Activated CD8-positive, alpha-beta memory T cell treated with anti-CD3 and anti-CD28 coated beads for 36 hours (primary cell): ENCODE results near the gene STOML1. TPM values are rescaled to one million over a fixed set of nuclear protein-coding genes. Genes with fewer than 3 reads are reported as not detected.

Source experiments
- CTCF ChIA-PET: fragments of 350-600 bp; sonication (Branson Sonifier 250); formaldehyde crosslinking; loops from one replicate; lab custom pipeline; 2021; ENCODE audit warnings: antibody characterized with exemption; lab: Charles Lee
- POLR2A ChIA-PET: fragments of 350-600 bp; sonication (Branson Sonifier 250); formaldehyde crosslinking; loops from one replicate; lab custom pipeline; 2021; ENCODE audit warnings: antibody characterized with exemption; lab: Charles Lee
- total RNA-seq, 2 experiments: library from RNA; stranded (reverse); gene quantifications; one replicate each; pipeline ENCODE4 v1.2.3, GENCODE V29; 2021

Gene STOML1
- total RNA-seq, 2 experiments from 2014 or later: 11.6 to 12.8 TPM

DNA sequence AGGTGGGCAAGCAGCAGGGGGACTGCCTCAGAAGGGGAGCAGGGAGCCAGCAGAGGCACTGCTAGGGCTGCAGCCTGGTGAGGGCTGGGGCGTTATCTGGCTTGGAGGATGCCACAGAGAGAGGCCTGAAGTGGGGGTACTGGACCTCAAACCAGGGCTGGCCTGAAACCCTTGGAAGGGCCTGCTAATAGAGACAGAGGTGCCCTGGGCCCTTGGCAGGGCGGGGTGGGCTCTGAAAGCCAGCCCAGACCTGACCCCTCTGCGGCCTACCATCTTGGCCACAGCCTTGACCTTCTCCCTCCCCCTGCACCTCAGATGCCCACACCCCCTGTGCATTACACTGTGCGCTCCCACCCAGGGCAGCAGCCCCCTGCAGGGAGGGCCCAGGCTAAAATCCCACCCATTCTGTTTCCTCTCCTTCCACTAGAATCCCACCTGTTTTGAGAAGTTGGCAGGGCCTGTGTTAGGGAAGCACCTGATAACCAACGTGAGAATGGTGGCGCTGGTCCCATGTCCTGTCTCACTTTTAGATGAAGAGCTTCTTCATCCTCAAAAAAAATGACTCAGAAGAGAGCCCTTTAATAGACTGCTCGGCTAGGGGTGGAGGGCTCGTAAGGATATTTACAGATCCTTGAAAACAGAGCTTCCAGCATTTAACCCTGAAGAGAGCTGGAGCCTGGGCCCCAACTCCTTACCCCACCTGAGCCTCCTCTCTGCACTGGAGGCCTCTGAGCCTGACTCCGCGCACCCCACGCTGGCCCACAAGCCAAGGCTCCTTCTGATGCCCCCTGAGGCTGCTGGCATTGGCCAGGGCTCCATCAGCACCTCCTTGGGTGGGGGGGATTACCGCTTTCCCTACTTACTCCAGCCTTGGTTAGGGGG is 36.0 kb downstream of the STOML1 start:
- POLR2A ChIA-PET: interaction anchor here (1.1 kb wide), 1 partner anchor 28 kb away, joined by 11 read pairs; no protein-coding TSS in a partner anchor

GRCh38 chr15:73955326-73955725 is 36.8 kb downstream of the STOML1 start:
- ChIA-PET CTCF (no interaction called here), POLR2A (no interaction called here)

More for the DNA sequence above, 36.0 kb downstream of the STOML1 start:
- CTCF ChIA-PET: interaction anchor here (1.3 kb wide), 2 partner anchors 10 to 23 kb away, joined by 3 to 5 read pairs; no protein-coding TSS in a partner anchor

DNA sequence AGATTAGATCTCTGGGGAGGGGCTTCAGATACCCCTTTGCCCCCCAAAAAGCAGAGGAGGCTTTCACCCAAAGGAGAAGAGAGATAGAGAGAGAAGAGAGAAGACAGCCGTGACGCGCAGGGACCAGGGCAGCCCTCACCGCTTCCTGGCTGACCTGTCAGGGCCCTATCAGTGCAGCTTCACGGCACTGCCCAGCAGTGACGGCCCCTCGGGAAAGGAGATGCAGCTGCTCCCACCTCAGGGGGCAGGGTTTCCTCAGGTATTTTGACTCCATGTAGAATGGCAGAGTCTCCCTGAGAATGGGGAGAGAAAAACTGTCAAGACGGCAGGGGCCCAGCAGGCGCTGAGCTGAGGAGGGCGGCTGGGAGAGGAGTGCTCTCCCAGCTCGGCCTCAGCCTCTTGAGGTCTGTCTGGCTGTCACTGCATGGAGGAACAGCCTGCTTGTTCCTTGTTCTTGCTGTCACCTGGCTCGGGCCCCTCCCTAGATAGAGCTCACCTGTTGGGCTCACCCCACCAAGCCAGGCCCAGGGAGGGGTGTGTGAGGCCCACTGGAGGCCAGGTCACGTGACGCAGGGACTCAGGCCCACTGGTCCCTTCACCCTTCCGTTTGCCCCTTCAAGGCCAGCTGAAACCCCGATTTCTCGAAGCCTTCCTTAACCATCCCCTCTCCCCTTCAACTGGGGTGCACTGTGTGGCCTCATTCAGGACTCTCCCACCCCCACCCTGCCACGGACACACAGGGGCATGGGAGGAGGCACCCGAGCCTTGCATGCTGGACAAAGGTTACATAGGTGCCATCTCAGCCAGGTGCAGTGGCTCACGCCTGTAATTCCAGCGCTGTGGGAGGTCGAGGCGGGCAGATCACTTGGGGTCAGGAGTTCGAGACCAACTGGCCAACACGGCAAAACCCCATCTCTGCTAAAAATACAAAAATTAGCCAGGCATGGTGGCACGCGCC is 37.6 kb downstream of the STOML1 start:
- POLR2A ChIA-PET: no interaction called here
- CTCF ChIA-PET: interaction anchor here (1.1 kb wide), 1 partner anchor 56 kb away, joined by 3 read pairs; no protein-coding TSS in a partner anchor

- ChIA-PET CTCF (interaction anchor here (1.1 to 1.5 kb wide), 2 partner anchors 11 to 55 kb away, joined by 3 read pairs; no protein-coding TSS in a partner anchor), POLR2A (no interaction called here)
Measured at GRCh38 chr15:73952913-73953750, 39.0 kb downstream of the STOML1 start.

DNA sequence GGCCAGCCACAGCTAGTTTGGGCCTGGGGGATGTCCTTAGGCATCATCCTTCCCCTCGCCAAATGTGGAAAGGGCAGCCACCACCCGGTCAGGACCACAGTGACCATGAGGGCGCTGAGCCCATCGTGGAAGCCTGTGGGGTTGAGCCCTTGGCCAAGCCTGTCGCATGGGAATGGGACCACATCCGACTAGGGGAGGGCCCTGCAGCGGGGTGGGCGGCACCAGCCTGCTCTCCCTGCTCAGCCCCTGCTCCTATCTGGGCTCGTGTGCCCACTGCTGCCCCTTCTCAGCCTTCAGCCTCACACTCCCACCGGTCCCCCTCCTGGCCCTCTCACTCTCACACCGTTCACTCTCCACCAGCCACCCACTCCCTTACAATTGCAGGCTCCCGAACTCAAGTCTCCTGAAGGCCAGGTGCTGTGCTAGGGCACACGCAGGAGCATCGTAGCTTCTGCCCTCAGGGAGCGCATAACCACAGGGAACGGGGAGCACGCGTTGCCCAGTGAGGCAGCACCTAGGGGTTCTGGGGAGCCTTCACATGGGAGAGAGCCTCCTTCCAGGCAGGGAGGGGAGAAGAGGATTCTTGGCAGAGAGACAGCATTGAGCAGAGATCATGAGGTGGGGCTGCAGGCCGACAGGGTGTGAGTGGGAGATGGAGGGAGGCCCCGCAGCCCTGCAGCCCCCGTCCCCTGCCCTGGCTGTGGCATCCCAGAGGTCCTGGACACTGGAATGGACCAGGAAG is 39.8 kb downstream of the STOML1 start:
- CTCF ChIA-PET: interaction anchor here (1.5 to 1.8 kb wide), 2 partner anchors 12 to 13 kb away, joined by 3 to 22 read pairs; no protein-coding TSS in a partner anchor
- POLR2A ChIA-PET: no interaction called here

DNA sequence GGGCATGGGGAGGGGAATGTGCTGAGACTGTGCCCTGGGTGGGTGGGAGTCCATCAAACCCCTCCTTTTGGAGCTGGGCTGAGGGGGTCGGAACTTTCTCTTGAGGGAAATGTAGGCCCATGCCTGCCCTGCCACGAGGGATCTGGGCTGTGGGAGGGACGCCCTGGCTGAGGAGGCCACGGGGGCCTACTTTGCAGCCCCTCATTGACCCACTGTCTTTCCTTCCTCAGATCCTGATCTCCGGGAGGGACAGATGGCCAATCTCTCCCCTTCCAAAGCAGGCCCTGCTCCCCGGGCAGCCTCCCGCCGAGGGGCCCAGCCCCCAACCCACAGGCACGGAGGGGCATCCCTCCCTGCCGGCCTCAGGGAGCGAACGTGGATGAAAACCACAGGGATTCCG is 40.5 kb downstream of the STOML1 start:
- POLR2A ChIA-PET: no interaction called here

DNA sequence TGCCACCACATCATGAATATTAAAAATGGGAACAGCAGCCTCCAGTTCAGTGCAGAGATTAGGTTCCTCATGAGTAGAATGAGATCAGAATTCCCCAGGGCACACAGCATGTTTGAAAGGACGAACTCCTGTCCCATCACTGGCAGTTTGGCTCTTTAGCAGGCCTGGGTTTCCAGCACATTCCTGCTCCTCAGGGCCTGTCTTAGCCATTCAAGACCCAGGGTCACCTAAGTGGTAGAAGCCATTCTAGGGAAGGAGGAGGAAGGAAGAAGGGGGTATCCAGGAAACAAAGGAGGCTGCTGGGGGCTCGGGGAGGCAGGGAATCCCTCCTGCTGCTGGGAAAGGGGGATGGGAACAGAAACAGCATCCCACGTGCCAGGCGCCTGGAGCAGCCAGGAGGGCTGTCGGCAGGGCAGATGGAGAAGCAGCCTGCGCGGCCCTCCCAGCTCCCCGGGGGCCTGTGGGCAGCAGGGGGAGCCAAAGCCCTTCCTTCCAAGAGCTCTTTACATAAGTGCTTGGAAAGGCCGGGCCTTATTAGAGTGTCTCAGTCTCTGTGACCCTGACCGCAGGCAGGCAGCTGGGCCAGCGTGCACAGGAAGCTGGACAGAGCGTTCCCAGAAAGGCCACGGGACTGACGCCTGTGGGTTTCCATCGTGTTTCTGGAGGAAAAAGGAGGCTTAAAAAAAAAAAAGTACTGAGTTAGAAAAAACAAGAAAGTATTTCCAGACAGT is 41.1 kb downstream of the STOML1 start:
- ChIA-PET POLR2A (no interaction called here), CTCF (interaction anchor here (0.5 to 1.8 kb wide), 7 partner anchors 10 to 26 kb away, joined by 3 to 22 read pairs (median 6); no protein-coding TSS in a partner anchor)

More for the DNA sequence above, 40.5 kb downstream of the STOML1 start:
- CTCF ChIA-PET: interaction anchor here (1.0 to 1.8 kb wide), 6 partner anchors 9 to 27 kb away, joined by 4 to 22 read pairs (median 6); no protein-coding TSS in a partner anchor

- ChIA-PET CTCF (interaction anchor here (0.5 to 1.8 kb wide), 7 partner anchors 10 to 26 kb away, joined by 3 to 22 read pairs (median 6); no protein-coding TSS in a partner anchor), POLR2A (no interaction called here)
Measured at GRCh38 chr15:73950479-73950830, 41.6 kb downstream of the STOML1 start.

DNA sequence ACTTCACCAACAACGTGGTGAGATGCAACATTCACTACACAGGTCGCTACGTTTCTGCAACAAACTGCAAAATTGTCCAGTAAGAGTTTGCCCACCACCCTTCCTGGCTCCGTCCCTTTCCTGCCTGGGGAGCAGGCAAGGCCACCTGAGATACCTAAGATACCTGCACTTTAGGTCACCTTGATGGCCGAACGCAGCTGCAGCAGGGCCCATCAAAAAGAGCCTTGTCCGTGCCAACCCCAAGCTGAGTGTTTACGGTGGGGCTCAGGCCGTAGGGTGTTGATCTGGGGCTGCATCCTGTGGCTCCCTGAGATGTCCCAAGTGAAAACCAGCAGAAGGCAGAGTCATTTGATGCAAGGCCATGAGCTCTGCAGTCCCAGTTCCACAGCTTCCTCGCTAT is 42.6 kb downstream of the STOML1 start:
- POLR2A ChIA-PET: no interaction called here
- CTCF ChIA-PET: interaction anchor here (1.0 to 1.8 kb wide), 2 partner anchors 16 to 23 kb away, joined by 3 to 9 read pairs; no protein-coding TSS in a partner anchor

- ChIA-PET CTCF (interaction anchor here (0.9 to 1.8 kb wide), 3 partner anchors 16 to 24 kb away, joined by 3 to 9 read pairs (median 4); no protein-coding TSS in a partner anchor), POLR2A (no interaction called here)
Measured at GRCh38 chr15:73948982-73949381, 43.1 kb downstream of the STOML1 start.

- CTCF ChIA-PET: interaction anchor here (0.9 to 1.8 kb wide), 3 partner anchors 17 to 24 kb away, joined by 3 to 9 read pairs (median 4); no protein-coding TSS in a partner anchor
Measured at GRCh38 chr15:73948396-73948795, 43.7 kb downstream of the STOML1 start.

GRCh38 chr15:73947651-73948050 is 44.4 kb downstream of the STOML1 start:
- ChIA-PET POLR2A (no interaction called here), CTCF (no interaction called here)

More at GRCh38 chr15:73948396-73948795, 43.7 kb downstream of the STOML1 start:
- POLR2A ChIA-PET: no interaction called here

DNA sequence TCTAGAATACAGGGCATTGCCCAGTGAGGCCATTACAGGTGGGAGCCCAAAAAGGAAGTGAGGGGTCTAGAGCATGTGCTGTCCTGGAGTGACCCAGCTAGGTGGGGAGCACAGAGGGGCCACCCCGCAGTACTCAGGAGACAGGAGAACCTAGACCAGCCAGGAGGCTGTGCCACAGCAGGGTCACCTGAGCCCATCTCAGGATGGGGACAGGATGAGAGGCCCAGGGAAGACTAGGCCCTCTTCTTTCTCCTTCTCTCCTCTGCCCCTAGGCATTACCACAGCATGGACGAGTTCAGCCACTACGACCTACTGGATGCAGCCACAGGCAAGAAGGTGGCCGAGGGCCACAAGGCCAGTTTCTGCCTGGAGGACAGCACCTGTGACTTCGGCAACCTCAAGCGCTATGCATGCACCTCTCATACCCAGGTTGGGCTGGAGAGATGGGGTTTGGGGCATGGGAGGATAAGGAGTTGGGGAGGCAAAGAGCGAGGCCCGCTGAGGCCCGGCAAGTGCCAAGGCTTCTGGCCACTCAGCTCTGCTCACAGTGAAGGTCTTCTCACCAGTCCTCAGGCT is 45.2 kb downstream of the STOML1 start:
- ChIA-PET POLR2A (no interaction called here), CTCF (interaction anchor here (0.6 to 1.0 kb wide), 2 partner anchors 18 to 52 kb away, joined by 3 read pairs; no protein-coding TSS in a partner anchor)

DNA sequence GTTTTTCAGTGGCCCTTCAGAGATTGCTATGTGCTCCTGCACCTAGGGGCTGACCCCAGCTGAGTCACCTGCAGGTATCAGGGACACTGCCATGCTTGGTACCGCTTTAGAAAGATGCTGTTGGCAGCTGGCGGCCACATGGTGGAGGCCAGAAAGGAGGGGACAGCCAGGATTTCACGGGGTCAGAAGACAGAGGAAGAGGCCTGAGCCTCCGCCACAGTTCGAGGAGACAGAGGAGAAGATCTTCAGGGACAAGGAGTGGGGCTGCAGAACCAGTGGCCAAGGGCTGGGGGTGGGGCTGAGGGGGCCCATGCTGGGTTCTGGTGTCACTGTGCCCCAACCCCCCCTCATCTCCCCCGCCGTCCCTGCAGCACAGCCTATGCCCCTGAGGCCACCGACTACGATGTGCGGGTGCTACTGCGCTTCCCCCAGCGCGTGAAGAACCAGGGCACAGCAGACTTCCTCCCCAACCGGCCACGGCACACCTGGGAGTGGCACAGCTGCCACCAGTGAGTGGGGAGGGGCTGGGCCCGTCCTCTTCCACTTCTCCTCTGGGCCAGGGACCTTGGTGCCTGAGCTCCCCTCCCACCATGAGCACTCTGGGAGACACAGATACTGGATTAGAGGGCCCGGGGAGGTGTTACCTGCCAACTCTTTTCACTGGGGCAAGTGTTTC is 45.9 kb downstream of the STOML1 start:
- CTCF ChIA-PET: interaction anchor here (0.6 to 1.0 kb wide), 2 partner anchors 18 to 51 kb away, joined by 3 read pairs; no protein-coding TSS in a partner anchor

DNA sequence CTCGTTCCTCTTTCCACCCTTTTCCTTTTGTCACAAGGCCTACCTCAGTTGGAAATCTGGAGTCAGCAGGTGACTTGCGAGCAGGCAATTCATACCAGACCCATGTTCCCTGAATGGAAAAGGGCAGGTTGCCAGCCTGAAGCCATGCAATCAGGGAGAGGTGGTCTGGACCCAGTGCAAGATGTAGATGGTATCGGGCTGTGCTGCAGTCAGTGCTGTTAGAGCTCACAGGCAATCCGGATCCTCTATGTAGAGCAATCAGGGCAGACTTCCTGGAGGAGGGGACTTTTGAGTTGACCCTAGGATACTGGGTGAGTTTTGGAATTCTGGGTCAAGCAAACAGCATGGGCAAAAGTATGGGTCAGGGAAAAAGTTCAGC is 47.0 kb downstream of the STOML1 start:
- ChIA-PET POLR2A (no interaction called here), CTCF (no interaction called here)

More for the DNA sequence above, 45.9 kb downstream of the STOML1 start:
- POLR2A ChIA-PET: no interaction called here
